Limb (tissue), 2 donors: ENCODE measurements around the gene GRK2.
"Not testable (repeated sequence)": the region's sequence is repeated elsewhere in the genome, so short reads cannot be mapped to it uniquely, and the experiment has no call there.

Experiments
- DNase-seq, 2 donors: peaks; one replicate each; pipeline ENCODE4 v3.0.0-alpha.2; 2016; ENCODE audit errors: extremely low spot score in 2 of 2

Gene GRK2

GRCh38 chr11:67311051-67311555, 44.8 kb downstream of the GRK2 start:
- no peak for DNase-seq

- no peak for DNase-seq
Measured at GRCh38 chr11:67311556-67312082, 45.3 kb downstream of the GRK2 start.

- DNase-seq: no peak
Measured at GRCh38 chr11:67312187-67313021, 46.1 kb downstream of the GRK2 start.

GRCh38 chr11:67313125-67313890, 47.0 kb downstream of the GRK2 start:
- no peak for DNase-seq

- no peak for DNase-seq
Measured at GRCh38 chr11:67314218-67314617, 47.9 kb downstream of the GRK2 start.

- no peak for DNase-seq
Measured at GRCh38 chr11:67315325-67315909, 49.1 kb downstream of the GRK2 start.

GRCh38 chr11:67316882-67317204, 50.6 kb downstream of the GRK2 start:
- DNase-seq: no peak

GRCh38 chr11:67317205-67317887, 51.1 kb downstream of the GRK2 start:
- peak; percentile 97 to 98 for DNase-seq

- no peak for DNase-seq
Measured at GRCh38 chr11:67317888-67318555, 51.7 kb downstream of the GRK2 start.

GRCh38 chr11:67318876-67319275, 52.6 kb downstream of the GRK2 start:
- DNase-seq: not testable (repeated sequence)

GRCh38 chr11:67320011-67320410, 53.7 kb downstream of the GRK2 start:
- DNase-seq: no peak

- no peak for DNase-seq
Measured at GRCh38 chr11:67320691-67321090, 54.4 kb downstream of the GRK2 start.

- DNase-seq: no peak
Measured at GRCh38 chr11:67321313-67321871, 55.1 kb downstream of the GRK2 start.

GRCh38 chr11:67322049-67322448, 55.8 kb downstream of the GRK2 start:
- no peak for DNase-seq

- DNase-seq: no peak
Measured at GRCh38 chr11:67323526-67323925, 57.3 kb downstream of the GRK2 start.

- no peak for DNase-seq
Measured at GRCh38 chr11:67332081-67332691, 65.9 kb downstream of the GRK2 start.
